Measurements from ENCODE around the gene ZAP70.

Gene ZAP70

GRCh38 chr2:97735161-97735561, 21.8 kb downstream of the ZAP70 start:
- no peak for DNase-seq

GRCh38 chr2:97736185-97736584, 22.8 kb downstream of the ZAP70 start:
- no peak for DNase-seq

- no peak for DNase-seq
These were observed 23.4 kb downstream of the ZAP70 start for GRCh38 chr2:97736608-97737330.

DNA sequence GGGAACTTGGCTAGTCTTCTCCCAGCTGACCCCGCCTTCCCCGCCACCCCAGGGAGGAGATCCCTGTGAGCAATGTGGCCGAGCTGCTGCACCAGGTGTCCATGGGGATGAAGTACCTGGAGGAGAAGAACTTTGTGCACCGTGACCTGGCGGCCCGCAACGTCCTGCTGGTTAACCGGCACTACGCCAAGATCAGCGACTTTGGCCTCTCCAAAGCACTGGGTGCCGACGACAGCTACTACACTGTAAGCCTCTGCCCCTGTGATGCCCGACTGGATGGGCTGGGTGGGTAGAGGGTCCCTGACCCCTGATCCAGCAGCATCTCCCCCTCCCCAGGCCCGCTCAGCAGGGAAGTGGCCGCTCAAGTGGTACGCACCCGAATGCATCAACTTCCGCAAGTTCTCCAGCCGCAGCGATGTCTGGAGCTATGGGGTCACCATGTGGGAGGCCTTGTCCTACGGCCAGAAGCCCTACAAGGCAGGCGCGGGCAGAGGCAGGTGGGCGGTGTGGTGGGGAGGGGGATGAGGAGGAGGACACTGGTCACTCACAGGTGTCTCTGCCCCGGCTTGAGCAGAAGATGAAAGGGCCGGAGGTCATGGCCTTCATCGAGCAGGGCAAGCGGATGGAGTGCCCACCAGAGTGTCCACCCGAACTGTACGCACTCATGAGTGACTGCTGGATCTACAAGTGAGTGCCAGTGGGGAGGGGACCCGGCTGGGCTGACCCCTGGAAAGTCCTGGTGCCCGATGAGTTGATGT, 24.2 kb downstream of the ZAP70 start:
- DNase-seq: no peak

GRCh38 chr2:97738179-97739019, 25.0 kb downstream of the ZAP70 start:
- no peak for DNase-seq

GRCh38 chr2:97739020-97739892, 25.9 kb downstream of the ZAP70 start:
- no peak for DNase-seq

DNA sequence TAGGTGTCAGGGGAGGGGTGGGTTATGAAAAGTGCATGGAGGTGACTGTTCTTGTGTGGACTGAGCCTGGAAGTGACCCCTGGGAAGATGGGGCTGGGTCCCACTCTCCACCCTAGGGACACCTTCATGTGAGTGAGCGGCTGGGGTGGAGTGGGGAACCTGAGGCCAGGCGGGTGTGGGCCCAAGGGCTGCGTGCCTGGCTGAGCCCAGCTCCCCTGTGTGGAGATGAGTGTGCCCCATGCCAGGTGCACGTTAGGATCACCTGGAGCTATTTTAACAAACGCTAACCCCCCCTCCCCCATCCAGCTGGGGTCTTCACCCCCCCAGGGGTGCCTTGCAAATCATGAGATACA, 26.5 kb downstream of the ZAP70 start:
- no peak for DNase-seq

GRCh38 chr2:97740590-97741182, 27.3 kb downstream of the ZAP70 start:
- DNase-seq: peak; percentile 30

GRCh38 chr2:97741251-97741650, 27.9 kb downstream of the ZAP70 start:
- DNase-seq: no peak

- DNase-seq: no peak
These were observed 28.3 kb downstream of the ZAP70 start for GRCh38 chr2:97741686-97742085.

- DNase-seq: no peak
These were observed 29.0 kb downstream of the ZAP70 start for GRCh38 chr2:97742381-97742847.

DNA sequence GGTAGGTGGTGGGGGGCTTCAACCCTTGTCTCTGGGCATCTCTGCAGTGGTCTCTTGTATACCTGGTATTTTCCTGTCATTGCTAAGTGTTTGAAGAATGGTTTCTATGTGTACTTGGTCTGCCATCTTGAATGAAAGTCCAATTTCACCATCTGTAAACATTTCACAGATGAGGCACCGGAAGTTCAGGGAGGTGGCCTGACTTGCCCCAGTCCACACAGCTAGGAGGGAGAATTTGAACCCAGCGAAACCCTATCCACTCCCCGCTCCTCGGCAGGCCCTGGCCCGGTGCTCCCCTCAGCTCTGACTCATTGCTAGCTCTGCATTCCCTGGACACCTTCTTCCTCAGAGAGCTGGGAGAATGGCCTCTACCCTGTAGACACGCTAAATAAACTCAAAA, 30.5 kb downstream of the ZAP70 start:
- DNase-seq: no peak

GRCh38 chr2:97745474-97746174, 32.2 kb downstream of the ZAP70 start:
- peak; percentile 24 for DNase-seq

DNA sequence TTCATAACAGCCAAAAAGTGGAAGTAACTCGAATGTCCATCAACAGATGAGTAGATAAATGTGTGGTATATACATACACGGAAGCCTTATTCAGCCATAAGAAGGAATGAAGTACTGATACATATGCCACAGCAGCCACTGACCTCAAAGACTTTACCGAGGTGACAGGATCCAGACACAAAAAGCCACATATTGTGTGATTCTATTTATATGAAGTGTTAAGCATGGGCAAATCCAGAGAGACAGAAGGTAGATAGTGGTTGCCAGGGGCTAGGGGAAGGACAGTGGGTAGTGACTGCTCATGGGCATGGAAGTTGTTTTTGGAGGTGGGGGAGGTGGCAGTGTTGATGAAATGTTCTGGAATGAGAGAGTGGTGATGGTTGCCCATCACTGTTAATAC, 33.9 kb downstream of the ZAP70 start:
- DNase-seq: no peak

- DNase-seq: no peak
These were observed 34.3 kb downstream of the ZAP70 start for GRCh38 chr2:97747716-97748115.

GRCh38 chr2:97749581-97749980, 36.2 kb downstream of the ZAP70 start:
- DNase-seq: no peak

- DNase-seq: no peak
These were observed 36.6 kb downstream of the ZAP70 start for GRCh38 chr2:97750017-97750416.

DNA sequence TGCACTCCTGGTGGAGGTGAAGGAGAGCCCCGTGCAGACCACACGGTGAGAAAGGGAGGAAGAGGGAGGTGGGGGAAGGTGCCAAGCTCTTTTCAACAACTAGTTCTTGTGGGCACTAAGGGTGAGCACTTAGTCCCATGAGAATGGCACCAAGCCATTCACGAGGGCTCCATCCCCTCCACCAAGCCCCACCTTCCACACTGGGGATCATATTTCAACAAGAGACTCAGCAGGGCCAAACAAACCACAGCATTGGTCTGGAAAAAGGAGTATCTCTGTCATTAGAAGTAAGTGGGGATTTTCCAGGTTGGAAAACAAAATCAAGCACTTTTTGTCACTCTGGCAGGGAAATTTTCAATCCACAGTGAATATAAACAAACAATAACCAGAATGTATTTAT, 38.4 kb downstream of the ZAP70 start:
- no peak for DNase-seq

DNA sequence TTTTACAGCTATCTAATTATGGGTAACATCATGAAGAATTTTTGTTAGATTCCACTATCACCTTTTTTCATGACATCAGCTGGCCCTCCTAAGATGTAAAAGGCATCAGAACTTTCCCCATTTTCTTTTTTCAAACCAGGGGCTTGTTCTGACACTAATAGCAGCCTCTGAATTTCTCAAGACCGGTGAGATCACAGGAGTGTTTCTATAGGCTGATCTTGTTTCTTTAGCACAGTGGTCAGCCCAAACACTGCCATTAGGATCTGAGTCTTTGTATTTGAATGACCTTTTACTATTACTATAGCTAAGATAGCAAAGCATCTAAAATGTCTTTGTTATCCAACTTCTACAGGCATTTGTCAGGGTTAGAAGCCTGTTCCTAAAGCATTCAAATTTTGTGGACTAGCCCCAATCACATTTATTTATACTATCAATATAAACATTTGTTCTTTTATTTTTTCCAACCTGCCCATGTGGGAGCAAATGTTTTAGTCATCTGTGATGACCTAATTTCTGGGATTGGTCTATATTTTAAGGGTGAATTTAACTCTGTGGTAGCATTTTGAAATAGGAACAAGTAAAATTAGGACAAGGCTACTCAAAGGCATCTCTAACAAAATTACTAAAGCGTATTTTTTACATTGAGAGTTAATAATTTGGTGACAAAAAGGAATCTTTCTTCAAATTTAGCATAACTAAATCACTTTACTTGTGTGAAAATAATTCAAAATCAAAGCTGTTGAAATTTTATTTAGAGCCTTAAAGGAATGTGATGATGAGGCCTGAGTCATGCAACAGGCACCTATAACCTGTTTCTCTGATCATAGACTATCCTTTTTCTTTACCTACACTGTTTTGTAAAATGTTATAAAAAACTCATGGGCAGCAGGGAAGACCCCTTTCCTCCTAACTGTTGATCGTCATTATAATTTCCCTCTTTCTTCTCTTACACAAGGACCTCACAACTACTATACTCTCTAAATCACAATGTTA, 39.3 kb downstream of the ZAP70 start:
- DNase-seq: no peak
